Activated CD8-positive, alpha-beta memory T cell treated with anti-CD3 and anti-CD28 coated beads for 4 hours (primary cell): ENCODE results near the gene FIBP.

ENCODE experiments used
- DNase-seq, 2 donors: peaks; one replicate each; pipeline ENCODE4 v3.0.0-alpha.2; 2020; ENCODE audit warnings: low read depth in 2 of 2

Gene FIBP

GRCh38 chr11:65860278-65861164 lies 27.8 kb downstream of the FIBP start, which contains the start of gene MUS81:
Gene MUS81 (plus strand): TSS chr11:65860433. CDS start chr11:65860754, 321 bp downstream.
- DNase-seq, result peak; percentile 89 to 95

GRCh38 chr11:65859812-65860277 lies 28.4 kb downstream of the FIBP start:
- no peak for DNase-seq

DNA sequence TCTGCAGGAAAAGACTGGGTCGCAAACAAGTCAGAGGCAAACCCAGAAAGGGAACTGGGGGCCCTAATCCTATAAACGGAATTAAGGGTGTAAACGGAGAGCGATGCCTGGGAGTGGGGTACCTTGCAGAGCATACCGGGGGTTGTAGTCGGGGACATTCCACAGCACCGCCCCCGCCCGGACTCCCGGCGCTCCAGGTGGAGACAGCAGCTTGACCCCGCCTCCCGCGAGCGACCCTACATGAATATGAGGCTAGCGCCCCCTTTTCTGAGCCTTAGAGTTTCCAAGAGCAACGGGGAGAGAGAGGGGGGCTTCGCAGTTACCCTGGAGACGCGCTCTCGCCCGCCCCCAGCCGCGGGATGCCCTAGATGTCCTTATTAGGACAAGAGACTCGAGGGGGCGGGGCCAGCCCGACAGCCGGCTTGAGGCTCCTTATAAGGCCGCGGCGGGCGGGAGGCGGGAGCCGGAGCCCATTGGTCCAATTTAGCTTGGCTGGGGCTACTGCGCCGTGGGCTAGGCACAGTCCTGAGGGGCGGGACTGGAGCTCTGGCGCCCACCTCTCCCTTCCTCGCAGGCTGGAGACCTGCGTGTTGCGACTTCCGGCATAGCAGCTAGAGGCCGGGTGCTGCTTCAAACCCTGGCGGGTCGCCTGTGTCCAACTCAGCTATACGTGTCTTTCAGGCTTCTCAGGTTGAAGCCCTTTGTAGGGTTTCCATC lies 29.0 kb downstream of the FIBP start:
- DNase-seq, result peak; percentile 96

DNA sequence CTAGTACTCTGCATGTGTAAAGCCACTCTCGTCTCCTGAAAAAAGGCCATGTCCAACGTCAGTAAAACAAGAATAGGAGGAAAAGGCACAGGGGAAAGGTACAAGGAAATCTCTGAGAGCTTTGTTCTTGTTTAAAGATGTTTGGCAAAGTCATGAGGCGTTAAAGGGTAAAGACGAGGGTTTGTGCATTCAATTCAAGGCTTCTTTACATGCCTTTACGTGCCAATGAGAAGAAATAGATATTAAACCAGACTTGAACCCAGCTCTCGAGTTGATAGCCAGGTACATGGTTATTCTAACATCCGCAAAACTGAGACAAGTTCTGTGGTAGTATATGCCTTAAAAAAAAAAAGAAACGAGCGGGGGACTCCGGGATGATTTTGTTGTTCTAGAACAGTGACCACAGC lies 29.6 kb downstream of the FIBP start:
- no peak for DNase-seq

GRCh38 chr11:65857853-65858680 lies 30.2 kb downstream of the FIBP start, which contains the start of gene CFL1:
Gene CFL1 (minus strand): TSS chr11:65858180. CDS start chr11:65858099, 81 bp downstream.
- DNase-seq, result peak; percentile 93 to 95

- peak in 1 of 2 donors; percentile 43 for DNase-seq
Measured at GRCh38 chr11:65857500-65857852, 30.8 kb downstream of the FIBP start.

GRCh38 chr11:65856689-65857499 lies 31.4 kb downstream of the FIBP start:
- peak; percentile 68 to 73 for DNase-seq

DNA sequence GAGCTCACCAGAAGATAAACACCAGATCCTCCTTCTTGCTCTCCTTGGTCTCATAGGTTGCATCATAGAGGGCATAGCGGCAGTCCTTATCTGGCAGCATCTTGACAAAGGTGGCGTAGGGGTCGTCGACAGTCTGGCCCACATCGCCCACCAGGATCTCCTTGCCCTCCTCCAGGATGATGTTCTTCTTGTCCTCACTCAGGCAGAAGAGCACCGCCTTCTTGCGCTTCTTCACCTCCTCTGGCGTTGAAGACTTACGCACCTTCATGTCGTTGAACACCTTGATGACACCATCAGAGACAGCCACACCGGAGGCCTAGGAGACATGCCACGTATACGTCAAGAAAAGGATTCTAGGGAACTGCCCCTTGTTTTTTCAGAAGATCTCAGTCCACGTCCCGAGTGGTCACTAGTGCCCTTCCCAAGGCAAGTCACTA lies 32.3 kb downstream of the FIBP start:
- DNase-seq, result no peak

GRCh38 chr11:65854852-65855837 lies 33.1 kb downstream of the FIBP start:
- DNase-seq, result no peak

- DNase-seq, result no peak
Measured at GRCh38 chr11:65854161-65854592, 34.1 kb downstream of the FIBP start.

- DNase-seq, result no peak
Measured at GRCh38 chr11:65853246-65853979, 34.9 kb downstream of the FIBP start.

- no peak for DNase-seq
Measured at GRCh38 chr11:65852508-65853245, 35.6 kb downstream of the FIBP start.

- DNase-seq, result no peak
Measured at GRCh38 chr11:65851811-65852507, 36.3 kb downstream of the FIBP start.

- DNase-seq, result no peak
Measured at GRCh38 chr11:65851083-65851579, 37.1 kb downstream of the FIBP start.

DNA sequence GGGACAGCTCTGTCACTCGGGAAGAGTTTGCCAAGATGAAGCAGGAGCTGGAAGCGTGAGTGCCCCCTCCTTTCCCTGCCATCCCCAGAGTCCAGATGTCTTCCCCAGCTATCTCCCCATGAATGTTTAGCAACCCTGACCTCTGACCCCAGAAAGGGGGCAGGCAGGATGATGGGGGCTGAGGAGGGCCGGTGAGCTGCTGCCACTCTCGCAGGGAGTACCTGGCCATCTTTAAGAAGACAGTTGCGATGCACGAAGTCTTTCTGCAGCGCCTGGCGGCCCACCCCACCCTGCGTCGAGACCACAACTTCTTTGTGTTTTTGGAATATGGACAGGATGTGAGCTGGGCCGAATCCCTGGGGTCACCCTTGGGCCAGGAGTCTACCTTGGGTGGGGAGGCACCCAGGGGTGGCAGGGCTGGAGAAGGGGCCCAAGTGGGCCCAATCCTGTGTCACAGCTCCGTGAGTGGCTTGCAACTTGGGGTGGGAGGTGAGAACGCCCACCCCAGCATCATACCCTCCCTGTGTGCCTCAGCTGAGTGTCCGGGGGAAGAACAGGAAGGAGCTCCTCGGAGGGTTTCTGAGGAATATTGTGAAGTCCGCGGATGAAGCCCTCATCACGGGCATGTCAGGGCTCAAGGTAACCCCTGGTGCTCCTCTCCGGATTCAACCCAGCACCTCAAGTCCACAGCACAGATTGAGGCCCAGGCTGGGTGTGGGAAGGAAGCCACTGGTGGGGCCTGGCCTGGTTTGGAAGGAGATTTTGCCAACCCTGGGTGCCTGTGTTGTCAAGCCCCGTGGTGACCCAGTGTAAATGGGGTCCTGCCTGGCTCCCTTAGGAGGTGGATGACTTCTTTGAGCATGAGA lies 37.8 kb downstream of the FIBP start:
- no peak for DNase-seq

- DNase-seq, result no peak
Measured at GRCh38 chr11:65849771-65850216, 38.5 kb downstream of the FIBP start.
